GM21360 (cell line): ENCODE data around the gene ZNF689.

Experiments
- ATAC-seq: cut with Tn5 transposase; IDR thresholded peaks from one replicate; pipeline ENCODE4 v1.9.1; 2021; ENCODE audit warnings: mild to moderate bottlenecking, moderate library complexity; ENCODE audit not compliant: unreplicated experiment

Gene ZNF689

DNA sequence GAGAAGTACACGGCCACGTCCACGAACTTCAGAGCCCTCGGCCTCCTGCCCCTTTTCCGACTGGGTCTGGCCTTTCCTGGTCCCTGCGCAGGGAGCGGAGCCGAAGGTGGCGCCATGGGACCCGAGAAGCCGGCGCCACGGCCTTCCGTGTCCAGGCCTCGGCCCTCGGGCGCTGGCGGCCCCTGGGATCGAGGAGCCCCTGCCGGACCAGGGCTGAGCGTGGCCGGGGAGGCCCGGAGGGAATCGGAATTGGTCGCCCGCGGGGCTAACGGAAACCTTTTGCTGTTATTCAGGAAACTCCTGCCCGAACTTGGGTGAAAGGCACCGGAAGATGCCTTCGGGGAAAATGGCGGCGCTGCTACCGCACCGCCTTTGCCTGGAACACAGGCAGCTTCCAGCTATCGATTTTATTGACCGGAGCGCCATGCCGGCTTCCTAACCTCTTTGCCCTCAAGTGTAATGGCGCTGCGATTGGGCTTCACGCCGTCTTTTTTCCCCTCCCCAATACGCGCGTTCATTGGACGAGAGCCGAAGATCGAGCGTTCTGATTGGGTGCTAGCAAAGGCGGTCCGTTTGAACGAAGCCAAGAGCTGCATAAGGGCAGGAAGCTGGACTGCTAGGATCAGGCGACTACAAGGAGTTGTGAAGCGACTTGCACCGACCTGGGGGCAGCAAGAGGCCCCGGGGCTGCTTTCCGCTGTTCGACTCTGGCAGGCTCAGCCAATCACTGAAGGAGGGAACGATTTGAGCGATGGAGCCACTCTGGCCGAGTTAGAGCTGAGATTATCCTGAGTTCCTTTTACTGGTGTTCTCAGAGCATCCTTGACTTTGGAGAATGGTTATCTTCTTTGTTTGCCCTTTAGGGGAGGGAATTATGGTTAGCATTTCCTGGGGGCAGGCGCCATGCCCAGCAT, at the start of gene ZNF689:
Gene ZNF689 (minus strand): TSS at position 464 of the 914 bp plus-strand sequence. CDS start 348 bp downstream, at position 116.
- peak; percentile 69 for ATAC-seq

DNA sequence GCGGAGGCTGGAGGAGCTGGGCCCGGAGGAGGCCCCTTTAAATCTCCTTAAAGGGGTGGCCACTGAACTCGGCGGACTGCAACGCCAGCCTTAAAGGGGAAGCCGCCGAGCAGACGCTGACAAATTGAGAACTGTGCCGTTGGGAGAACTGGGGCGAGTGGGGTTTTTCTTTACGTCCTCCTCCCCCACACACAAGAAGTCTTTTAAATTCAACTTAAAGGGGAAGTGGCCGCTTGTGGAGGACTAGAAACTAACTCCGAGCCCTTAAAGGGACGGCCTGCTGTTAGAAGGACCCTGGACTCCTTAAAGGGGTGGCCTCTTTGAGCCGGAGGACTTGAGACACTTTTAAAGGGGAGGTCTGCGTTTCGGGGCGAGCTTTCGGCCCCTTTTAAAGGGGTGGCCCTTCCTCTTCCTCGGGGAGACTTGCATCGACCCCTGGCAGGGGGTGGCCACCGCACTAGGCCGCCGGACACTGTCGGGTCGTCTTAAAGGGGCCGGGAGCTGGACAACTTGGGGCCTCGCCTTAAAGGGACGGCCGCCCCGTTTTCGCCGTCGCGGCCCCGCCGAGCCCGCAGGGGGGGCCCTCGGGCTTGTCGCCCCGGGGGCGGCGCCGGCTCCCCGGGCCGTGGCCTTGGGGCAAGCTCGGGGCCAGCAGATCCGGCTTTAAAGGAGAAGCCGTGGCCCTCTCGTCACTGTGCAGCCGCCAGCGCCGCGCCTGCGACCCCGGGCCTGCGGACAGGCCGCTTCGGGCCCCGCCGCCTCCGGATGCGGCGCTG, 48.7 kb upstream of the ZNF689 start:
- peak; percentile 28 for ATAC-seq

DNA sequence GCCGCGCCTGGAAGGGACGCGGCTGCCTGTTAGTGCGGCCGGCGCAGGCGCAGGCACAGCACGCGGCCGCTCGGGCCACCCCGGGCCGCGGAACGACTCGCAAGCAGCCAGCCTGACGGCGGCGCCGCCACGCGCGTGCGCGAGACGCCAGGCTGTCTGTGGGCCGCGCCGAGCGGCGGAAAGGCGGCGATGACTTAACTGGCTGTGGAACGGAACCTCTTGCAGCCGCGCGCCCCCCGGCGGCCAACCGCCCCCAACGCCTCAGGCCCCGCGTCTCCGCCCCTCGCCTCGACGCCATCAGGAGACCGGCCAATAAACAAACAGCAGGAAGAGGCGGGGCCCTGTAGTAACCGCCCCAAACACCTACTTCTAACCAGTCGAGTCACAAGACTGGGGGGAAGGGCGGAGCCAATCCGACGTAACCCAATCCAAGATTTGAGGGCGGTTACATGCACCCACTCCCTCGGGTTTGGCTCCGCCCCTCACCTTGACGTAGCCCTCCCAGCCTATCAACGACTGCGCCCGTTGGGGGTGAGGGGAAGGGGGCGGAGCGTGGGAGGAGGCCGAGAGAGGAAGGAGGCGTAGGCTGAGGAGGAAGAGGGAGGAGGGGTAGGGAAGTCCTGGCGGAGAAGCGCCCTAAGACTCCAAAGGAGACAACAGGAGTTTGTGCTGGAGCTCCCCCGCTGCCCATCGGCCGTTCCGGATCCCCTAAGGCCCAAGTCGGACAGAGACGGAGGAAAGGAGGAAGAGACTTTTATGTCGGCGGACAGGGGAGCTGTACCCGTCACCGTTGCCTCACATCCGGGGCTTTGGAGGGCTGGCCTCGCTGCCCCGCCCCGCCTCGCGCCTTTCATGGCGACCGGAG, 47.9 kb upstream of the ZNF689 start, which contains the start of gene FBRS:
Gene FBRS (plus strand): TSS at position 566 of the 865 bp plus-strand sequence. CDS start 1,088 bp downstream, outside the sequence.
- peak; percentile 66 for ATAC-seq

DNA sequence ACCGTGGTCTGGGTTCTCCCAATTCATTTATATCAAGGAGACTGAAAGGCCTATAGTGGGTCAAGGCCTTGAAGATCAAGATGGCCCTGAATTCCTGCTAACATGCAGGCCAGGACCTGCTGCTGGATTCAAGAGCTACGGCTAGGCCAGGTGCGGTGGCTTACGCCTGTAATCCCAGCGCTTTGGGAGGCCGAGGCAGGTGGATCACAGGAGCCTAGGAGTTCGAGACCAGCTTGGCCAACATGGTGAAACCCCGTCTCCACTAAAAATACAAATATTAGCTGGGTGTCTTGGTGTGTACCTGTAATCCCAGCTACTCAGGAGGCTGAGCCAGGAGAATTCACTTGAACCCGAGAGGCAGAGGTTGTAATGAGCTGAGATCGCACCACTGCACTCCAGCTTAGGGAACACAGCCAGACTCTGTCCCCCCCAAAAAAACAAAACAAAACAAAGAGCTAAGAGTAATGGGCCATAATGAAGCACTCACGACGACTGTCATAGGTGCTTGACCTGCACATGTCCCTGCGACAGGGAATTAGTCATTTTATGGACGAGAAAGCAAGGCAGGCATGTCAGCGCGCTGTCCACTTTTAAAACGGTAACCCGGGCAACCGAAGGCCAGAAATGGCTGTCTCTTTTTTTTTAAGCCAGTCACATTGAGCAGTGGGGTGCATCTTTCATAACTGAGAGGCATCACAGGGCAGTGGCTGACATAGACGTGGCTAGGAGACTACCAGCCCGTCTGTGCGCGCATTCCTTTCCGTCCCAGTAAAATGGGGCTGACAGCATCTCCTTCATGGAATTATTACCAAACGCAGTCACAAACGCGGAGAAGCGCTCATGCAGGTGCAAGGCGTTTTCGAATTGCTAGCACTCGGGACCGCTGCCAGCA, 47.0 kb upstream of the ZNF689 start:
- no peak for ATAC-seq

- no peak for ATAC-seq
These were observed 46.2 kb upstream of the ZNF689 start for GRCh38 chr16:30656388-30656787.

- no peak for ATAC-seq
These were observed 45.7 kb upstream of the ZNF689 start for GRCh38 chr16:30655815-30656347.

DNA sequence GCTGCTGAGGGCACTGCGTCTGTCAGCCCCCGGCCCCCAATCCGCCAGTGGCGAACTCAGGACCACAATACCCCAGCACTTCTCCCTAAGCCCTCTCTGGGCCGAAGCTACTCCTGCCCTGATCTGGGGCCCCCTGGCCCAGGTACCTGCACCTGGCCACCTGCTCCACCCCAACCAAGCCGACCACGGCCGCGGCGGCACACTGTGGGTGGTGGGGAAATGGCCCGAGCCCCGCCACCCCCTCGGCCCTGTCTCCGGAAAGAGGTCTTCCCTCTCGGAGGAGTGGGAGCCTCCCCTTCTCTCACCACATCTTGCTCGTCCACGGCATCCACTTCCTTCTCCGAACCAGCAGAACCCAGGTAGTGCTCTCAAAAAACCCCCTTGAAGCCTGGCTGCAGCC, 44.7 kb upstream of the ZNF689 start:
- ATAC-seq: no peak

GRCh38 chr16:30652718-30653117, 42.5 kb upstream of the ZNF689 start:
- no peak for ATAC-seq

DNA sequence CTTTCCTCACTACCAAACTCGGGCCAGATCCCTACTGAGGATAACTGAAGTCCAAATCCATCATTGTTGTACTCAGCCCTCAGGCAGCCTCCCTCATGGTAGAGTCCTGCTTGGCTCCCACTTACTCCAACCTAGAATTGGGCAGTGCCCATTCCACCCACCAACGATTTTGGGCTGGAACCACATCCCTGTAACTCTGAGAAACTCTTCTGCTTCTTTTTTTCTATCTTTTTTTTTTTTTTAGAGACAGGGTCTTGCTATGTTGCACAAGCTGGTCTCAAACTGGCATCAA, 41.8 kb upstream of the ZNF689 start:
- no peak for ATAC-seq

DNA sequence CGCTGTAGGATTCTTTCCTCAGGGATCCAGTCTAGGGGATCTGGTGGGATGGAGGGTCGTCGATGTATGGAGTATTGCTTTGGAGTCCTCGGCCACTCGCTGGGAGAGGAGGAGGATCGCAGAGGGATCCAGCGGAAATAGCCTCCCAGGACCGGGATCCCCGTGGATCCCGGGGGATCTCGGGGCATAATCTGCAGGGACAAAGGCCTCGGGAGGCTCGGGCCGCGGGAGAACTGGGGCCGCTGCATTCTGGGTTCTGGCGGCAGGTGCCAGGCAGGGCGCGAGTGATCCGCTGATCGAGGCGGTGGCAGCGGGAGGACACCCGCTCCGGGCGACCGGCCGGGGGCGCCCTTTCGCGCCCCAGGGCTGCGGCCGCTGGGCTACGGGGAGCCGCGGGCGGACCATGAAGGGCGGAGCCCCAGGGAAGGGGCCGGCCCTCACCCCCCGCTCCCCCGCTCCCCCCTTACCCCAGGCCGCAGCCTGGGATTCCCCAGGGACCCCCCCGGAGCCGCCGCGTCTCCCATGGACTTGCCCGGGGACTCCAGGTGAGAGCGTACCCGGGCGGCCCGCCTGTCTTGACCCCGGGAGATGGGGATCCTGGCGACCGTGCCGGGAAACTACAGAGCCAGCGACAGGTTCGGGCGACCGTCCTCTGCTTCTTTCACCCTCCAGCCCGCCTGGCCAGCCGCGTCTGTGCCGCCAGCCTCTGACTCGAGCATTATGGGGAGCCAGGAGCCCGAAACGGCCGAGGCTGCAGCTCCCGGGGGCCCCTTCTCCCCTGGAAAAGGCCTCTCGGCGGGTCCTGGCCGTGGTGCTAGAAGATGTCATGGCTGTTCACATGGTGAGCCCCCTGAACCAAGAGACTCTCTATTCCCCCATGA, 41.2 kb upstream of the ZNF689 start:
- ATAC-seq: peak; percentile 50

DNA sequence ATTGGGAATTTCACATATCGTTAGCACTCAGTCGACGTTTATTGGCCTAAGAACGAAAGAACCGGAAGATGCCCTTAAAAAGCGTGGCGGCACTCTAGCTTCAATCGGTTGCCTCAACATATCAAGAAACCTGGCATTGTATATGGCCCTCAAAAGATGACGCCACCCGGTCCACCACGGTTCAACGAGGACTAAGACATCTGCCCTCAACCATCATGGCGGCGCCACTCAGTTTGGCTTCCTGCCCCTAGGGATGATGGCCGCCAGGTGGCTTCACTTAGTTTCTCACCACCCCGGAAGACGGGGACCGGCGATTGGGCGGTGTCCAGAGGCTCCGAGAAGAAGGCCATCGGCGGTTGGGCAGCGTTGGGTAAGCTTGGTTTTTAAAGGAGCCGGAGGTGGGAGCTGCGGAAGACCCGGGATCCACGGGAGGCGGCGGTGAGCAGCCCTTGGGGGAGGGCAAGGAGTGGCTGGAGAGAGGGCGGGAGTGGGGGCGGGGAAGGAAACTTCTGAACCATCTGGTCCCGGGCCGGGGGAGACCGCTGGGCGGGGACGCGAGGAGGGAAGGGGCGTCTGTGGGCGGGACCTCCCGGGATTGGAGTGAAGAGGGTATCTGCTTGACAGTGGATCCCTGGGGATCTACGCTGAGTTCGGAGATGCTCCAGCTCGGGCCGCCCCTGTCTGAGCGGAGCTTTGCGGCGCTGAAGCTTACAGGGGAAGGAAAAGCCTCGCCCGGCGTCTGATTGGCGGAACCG, 40.4 kb upstream of the ZNF689 start, which contains the start of gene PRR14:
Gene PRR14 (plus strand): TSS at position 592 of the 755 bp plus-strand sequence. CDS start 686 bp downstream, outside the sequence.
- peak; percentile 58 for ATAC-seq

- peak; percentile 6 for ATAC-seq
These were observed 39.7 kb upstream of the ZNF689 start for GRCh38 chr16:30649725-30650368.

GRCh38 chr16:30647274-30647571, 37.0 kb upstream of the ZNF689 start:
- ATAC-seq: no peak

GRCh38 chr16:30645727-30646126, 35.5 kb upstream of the ZNF689 start:
- no peak for ATAC-seq

DNA sequence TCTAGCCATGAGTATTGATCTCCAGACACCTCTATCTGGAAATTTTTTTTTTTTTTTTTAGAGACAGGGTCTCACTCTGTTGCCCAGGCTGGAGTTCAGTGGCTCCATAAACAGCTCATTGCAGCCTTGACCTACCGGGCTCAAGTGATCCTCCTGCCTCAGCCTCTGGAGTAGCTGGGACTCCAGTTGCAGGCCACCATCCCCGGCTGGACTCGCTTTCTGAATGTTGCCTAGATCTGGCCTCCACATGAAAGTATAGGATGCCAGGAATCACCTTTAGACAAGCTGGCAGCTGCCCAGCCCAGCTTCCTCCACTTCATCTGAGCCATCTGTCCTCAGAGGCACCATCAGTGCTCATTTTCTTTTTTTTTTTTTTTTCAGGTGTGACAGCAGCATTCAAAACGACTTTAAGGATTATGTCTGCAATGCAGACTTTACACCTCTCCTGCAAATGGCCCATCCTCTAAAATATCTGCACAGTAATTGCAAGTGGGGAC, 34.2 kb upstream of the ZNF689 start:
- no peak for ATAC-seq

DNA sequence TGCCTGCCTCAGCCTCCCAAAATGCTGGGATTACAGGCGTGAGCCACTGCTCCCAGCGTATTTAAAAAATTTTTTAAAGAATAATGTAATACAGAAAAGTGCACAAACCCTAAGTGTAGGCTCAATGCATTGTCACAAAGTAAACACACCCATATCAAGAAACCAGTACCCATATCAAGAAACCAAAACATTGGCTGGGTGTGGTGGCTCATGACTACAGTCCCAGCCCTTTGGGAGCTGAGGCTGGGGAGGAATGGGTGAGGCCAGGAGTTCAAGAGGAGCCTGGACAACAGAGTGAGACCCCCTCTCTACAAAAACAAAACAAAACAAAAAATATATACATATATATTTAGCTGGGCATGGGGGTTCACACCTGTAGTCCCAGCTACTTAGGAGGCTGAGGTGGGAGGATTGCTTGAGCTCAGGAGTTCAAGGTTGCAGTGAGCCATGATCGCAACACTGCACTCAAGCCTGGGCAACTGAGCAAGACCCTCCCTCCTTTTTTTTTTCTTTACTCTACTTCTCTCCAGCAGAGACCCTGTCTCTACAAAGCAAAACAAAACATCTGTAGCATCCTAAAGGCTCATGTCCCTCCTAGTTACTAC, 31.3 kb upstream of the ZNF689 start:
- ATAC-seq: no peak

DNA sequence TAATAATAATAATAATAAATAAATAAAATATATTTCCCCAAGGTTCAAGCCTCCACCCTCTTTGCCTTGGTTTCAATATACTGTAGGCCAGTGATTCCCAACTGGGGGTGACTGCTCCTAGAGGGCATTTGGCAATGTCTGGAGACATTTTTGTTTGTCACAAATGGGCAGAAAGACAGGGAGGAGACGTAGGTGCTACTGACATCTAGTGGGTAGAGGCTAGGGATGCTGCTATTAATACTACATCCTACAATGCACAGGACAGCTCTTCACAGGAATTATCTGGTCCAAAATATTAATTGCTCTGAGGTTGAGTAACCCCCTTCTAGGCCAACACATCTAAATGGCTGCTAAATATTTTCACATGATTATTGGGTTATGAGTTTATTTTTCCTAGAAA, 27.8 kb upstream of the ZNF689 start:
- no peak for ATAC-seq
